GM18502 (cell line): ENCODE results near the gene SESN1.

ENCODE experiments used
- ATAC-seq: cut with Tn5 transposase; IDR thresholded peaks from one replicate; pipeline ENCODE4 v1.9.1; 2021; ENCODE audit warnings: mild to moderate bottlenecking; ENCODE audit not compliant: unreplicated experiment, poor library complexity

The SESN1 gene

DNA sequence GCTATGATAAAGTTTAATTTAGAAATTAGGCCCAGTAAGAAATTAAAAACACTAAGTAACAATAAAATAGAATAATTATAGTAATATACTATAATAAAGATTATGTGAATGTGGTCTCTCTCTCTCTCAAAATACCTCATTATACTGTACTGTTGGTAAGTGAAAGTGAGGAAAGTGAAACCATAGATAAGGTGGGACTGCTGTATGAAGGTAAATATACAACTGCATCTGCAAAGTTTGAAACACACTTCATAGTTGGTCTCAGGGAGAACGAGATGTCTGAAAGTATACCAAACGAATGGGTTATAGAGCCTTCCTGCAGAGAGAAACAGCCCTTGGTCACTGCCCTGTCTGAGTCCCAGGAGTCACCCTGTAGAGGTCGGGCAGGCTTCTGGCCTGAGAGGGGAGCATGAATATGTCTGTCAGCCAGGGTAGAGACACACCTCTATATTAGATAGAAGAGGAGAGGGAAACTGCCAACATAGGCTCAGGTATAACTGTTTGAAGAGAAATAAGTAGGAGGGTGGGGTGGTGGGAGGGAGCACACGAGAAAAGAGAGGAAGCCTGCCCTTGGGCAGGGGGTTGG lies 31.8 kb downstream of the SESN1 start:
- ATAC-seq: no peak

DNA sequence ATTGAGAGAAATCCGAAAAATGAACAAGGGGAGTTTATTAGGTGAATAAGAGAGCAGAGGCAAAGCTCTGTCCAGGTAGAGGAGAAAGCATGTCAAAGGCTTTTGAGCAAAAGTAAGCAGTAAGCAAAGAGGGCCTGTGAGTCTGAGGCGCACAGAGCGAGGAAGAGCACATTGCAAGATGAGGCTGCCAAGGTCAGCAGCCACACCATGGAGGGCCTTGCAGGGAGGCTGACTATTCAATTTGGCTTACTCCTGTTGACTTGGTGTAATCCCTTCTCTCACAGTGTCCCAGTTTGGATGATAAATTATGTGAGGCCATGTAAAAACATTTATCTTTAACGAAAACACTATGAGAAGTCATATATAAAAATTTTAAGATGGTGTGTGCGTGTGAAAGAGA lies 32.4 kb downstream of the SESN1 start:
- ATAC-seq: no peak

DNA sequence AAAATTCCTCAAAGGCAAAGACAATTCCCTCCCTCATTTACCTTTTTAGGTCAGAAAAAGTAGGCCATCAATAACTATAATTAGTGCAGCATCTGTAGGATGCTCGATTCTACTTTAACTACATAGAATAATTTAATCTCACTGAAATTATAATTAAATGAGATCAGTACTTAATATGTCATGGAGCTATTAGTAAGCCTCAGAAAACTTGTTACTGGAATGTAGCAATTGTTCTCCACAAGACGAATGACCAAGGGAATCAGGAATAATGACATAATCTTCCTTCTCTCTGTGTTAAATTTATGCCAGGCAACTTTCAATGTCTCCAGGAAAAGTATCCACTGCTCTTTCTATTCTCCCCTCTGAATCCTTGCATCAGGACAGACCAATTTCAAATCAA lies 34.1 kb downstream of the SESN1 start:
- no peak for ATAC-seq

DNA sequence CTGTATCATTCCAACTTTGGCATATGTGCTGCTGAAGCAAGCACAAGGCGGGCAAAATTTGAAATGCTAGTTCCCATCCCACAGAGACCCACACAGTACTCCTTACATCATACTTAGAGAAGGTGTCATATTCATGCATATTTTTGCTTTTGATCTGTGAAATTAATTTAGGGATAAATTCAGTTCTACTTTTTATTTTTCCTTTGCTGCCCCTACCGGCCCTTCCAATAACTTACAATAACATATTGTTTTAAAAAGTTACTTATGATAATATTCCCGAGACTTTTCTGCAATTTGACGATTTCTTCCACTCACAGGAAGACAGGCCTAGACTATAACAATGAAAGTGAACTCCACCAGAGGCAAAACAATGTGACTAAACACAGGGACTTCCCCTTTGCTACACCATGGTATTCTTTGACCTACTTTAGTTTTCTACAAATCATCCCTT lies 35.0 kb downstream of the SESN1 start:
- ATAC-seq: no peak

GRCh38 chr6:109059153-109059552 lies 35.5 kb downstream of the SESN1 start:
- ATAC-seq: no peak

- no peak for ATAC-seq
Measured at GRCh38 chr6:109058620-109059019, 36.0 kb downstream of the SESN1 start.

DNA sequence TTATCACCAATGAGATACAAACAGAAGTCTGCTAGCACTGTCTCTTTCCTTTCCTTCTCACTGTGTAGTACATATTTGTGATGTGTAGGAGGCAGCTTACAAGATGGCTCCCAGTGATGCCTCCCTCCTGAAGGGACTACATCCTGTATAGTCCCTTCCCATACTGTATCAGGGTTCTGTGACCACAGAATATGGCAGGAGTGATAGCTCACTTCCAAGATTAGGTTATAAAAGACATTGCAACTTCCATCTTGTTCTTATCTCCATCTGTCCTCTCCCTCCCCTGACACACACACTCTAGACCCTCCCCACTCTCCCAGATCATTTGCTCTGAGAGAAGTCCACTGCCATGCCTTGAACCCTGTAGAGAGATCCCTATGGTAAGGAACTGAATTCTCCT lies 38.0 kb downstream of the SESN1 start:
- ATAC-seq: no peak

DNA sequence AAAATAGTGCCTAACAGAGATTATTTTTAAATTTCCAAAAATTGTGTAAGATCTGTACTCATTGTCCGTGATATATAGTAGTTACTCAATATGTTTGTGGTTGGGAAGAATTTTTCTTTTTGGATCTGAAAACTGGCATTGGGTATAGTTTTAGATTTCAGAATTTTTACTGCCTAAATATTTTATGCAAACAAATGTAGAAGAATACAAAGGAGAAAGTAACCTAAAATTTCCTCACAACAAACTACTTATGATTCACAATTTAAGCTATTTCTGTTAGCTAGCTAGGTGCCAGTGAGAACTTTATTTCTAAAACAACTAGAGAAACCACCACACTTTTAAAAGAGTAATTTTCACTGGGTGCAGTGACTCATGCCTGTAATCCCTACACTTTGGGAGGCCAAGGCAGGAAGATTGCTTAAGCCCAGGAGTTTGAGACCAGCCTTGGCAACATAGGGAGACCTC lies 38.8 kb downstream of the SESN1 start:
- ATAC-seq: no peak

- ATAC-seq: no peak
Measured at GRCh38 chr6:109053336-109053735, 41.3 kb downstream of the SESN1 start.

DNA sequence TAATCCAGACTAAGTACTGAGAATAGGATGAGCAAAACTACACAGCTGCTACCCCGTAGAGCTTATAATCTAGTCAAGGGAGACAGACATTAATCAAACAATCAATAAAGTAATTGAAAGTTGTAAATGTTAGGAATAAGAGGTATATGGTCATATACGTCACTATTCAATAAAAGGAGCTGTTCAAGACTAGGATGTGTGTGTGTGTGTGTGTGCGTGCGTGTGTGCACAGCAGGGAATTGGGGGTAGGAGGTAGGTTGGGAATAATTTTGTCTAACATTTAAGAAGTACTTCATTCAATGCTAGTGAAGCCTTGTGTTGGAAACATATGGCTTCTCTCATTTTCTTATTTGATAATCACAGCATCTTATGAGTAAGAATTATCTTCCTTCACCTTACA lies 41.8 kb downstream of the SESN1 start:
- ATAC-seq: no peak

GRCh38 chr6:109052018-109052651 lies 42.5 kb downstream of the SESN1 start:
- ATAC-seq: no peak

DNA sequence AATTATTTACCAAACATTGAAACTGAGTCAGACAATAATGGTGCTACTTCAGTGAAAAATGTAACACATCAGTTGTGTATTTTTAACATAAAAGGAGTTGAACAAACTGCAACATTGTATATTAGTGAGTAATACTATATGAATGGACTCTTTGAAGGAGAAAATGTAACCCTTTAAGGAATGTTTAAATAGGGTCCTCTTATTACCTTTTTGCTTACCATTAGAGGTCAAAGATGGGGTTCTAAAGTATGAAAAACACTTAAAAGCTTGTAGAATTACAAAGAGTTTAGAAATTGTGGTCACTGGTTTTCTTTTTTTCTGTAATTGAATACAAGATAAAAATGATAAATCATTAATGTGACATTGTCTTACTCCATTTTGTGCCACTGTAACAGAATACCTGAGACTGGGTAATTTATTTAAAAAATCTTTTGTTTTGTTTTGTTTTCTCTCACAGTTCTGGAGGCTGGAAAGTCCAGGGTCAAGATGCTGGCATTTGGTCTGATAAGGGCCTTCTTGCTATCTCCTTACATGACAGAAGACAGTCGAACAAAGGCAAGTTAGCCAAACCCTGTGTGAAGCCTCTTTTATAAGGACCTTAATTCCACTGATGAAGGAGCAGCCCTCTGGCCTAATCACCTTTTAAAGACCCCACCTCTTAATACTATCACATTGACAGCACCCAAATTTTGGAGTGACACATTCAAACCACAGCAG lies 43.2 kb downstream of the SESN1 start:
- ATAC-seq: no peak

DNA sequence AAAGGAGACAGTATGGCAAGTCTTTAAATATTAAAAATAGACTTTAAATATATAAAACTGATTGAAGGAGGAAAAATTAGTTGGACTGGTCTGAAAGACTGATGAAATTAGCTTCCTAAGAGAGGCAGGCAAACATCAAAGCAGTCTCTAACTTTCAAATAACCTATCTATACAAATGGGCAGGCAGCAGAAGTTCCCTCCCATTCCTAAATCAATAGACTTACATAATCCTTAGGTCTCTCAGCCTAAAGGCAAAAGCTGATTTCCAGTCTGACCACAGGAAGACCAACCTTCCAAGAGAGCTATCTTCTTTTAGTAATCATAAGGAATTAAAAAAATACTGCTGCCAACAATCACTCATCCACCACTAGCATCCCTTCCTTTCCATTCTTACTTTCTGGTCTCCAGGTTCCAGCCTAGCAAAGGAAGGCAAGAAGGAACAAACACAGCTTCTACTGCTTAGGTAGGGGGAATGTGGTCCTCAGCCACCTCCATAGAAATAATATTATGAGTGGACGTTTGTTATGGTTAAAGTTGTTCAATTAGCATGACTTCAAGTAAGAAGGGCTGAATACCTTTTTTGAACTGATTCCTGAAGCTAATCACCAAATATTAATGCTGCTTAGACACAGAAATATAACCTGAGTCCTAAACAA lies 44.1 kb downstream of the SESN1 start:
- ATAC-seq: no peak

DNA sequence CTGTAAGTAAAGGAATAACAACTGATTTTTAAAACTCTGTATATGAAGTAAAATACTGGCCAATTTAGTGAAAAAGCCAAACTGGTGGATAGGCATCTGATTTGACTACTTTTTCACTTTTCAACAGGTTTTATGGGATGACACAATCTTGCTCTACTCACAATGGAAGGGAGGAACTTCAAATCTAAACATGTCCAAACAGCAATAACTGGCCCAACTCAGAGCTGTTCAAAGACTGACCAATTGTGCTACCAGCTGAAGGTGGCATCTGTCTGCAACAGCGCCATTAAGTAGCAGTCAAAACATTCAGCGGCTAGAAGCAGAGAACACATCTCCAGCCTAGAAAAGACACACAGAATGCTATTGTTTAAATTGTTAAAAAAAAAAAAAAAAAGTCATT lies 44.6 kb downstream of the SESN1 start:
- ATAC-seq: no peak

DNA sequence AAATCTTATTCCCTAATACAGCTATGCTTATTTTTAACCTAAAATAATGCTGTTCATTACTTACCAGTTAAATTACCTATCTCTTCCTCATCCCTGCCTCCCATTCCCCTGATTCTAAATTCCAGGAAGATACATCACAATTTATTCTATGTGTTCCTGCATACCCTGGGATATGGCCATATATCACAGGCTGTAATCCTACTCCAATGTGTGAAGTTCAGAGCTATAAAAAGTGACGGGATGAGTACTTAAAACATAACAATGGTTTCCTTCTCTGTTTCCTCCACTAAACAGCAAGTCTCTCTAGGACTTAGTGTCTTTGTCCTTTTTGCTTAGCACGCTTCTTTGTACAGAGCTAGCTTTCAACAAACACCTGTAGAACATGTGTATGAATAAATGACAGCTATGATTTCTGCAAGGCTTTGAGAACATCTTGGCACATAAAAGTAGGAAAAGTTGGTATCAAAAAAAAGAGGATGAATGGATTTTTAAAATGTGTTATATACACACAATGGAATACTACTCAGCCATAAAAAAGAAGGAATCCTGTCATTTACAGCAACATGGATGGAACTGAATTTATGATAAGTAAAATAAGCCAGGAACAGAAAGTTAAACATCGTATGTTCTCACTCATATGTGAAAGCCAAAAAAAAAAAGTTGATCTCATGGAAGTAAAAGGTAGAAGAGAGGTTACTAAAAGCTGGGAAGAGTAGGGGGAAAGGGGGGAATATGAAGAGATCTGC lies 45.8 kb downstream of the SESN1 start:
- ATAC-seq: no peak

GRCh38 chr6:109048176-109048575 lies 46.5 kb downstream of the SESN1 start:
- ATAC-seq: no peak

DNA sequence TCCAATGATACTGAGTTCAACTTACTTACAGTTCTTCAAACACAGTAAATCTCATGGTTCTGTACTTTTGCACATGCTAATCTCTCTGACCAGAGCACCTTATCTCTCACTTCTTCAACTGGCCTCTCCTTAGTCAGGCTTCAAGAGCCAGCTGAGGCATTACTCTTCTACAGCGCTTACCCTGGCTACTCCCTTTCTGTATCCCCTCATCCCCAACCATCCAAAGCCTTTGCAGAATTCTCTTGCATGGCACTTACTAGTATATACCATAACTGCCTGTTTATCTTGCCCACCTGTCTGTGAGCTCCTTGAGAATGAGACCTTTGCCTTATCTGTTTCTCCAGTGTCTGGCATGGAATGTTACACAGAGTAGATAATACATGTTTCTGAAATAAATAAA lies 49.2 kb downstream of the SESN1 start:
- no peak for ATAC-seq

DNA sequence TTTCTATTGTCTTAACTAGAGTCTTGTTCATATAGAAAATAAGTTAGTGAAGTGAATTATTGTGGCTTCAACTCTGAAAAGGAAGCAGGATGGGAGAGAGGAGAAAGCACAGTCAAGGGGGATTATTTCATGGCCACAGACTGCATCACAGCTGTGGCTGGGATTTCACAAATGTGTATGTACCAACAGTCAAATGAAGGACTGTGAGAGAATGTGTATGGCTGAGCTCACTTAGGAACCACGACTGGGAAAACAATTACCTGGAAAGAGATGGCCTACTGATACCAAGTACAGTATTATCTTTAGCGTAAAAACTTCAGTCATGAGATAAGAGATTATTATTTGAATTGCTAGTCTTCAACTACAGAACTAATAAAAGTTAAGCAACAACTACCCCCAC lies 54.9 kb downstream of the SESN1 start:
- no peak for ATAC-seq

- no peak for ATAC-seq
Measured at GRCh38 chr6:109038837-109039398, 55.7 kb downstream of the SESN1 start.
